ENCODE results near the gene MAML2.

Gene MAML2

DNA sequence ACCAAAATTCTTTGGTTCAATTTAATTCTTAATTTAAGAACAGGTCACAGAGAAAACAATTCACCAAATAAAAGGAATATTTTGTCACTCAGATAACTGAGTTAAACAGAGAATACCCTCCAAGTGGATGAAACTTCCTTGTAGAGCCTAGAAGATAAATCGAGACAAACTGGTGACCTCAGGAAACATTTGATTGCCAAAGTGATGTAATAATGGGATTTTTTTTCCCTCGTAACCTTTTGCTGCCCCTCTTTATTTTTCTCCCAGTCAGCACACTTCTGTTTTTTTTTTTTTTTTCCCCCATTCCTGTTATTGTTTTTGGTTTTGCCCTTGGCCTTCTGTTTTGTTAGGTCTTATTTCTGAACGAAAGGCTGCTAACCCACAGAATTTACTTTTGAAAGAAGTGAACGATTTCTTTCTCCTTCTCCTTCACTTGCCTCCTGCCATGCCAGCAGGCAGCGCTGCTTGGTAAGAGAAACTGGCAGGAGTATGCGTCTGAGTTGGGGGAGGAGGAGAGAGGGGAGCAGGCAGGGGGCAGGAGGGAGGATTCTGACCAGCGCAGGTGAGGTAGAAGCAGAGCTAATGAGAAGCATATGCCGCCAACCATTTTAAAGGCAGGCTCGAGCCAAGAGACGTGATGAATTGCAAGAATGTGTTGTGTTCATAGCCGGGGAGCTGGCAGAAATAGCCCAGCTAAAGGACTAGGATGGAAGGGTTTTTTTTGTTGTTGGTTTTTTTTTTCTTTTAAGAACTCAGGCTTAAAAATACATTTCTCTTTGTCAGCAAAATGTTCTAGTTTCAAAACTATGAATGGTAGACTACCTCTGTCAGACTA lies 297.2 kb downstream of the MAML2 start:
- H3K4me3 ChIP-seq (ENCODE audit: low read depth, low read length) = 0 out of 2 replicates have a peak overlapping the region, but pooled peaks have one; percentile 10
- TF ChIP-seq, protein P1, sequence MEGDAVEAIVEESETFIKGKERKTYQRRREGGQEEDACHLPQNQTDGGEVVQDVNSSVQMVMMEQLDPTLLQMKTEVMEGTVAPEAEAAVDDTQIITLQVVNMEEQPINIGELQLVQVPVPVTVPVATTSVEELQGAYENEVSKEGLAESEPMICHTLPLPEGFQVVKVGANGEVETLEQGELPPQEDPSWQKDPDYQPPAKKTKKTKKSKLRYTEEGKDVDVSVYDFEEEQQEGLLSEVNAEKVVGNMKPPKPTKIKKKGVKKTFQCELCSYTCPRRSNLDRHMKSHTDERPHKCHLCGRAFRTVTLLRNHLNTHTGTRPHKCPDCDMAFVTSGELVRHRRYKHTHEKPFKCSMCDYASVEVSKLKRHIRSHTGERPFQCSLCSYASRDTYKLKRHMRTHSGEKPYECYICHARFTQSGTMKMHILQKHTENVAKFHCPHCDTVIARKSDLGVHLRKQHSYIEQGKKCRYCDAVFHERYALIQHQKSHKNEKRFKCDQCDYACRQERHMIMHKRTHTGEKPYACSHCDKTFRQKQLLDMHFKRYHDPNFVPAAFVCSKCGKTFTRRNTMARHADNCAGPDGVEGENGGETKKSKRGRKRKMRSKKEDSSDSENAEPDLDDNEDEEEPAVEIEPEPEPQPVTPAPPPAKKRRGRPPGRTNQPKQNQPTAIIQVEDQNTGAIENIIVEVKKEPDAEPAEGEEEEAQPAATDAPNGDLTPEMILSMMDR (IDR thresholded peaks at IDR 0.05; ENCODE audit: low read depth, low read length) = 0 out of 2 replicates have a peak, but pooled peaks have one; percentile 16

DNA sequence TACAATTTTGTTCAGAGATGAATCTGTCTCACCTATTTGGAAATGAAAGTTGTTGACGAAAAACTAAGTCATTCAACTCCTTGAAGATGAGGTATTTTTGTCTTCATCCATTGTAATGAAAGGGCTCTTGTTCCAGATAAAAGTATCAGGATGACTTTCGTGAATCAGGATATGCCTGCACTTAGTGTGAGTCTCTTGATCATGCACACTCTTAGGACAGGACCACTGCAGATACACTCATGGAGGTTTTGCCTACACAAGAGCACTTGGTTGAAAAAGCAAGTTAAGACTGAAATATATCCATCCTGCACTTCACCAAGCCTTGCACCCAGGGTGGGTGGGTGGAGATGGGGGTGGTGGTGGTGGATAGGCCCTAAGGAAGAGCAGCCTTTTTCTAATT lies 298.2 kb downstream of the MAML2 start:
- H3K4me3 ChIP-seq (ENCODE audit: low read depth, low read length) = no peak overlapping the region
- TF ChIP-seq, protein P1 (IDR thresholded peaks at IDR 0.05; ENCODE audit: low read depth, low read length) = no peak

DNA sequence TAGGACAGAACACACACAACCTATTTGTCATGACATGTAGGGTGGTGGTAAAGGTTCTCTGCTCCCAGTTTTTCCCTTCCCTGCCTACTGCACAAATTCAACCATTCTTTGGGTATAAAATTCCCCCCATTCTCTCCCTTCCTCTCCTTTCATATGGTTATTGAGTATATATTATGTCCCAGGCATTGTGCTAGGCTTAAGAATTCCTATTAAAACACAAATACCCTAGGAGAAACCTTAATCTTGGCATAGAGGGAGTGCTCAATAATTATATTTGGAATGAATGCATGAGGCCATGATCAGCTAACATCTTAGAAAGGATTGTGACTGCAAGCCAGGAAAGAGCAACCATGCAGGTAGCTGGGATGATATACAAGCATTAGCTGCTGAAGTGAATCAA lies 298.7 kb downstream of the MAML2 start:
- no peak overlapping the region for H3K4me3 ChIP-seq (ENCODE audit: low read depth, low read length)
- TF ChIP-seq, protein P1 (IDR thresholded peaks at IDR 0.05; ENCODE audit: low read depth, low read length) = no peak

DNA sequence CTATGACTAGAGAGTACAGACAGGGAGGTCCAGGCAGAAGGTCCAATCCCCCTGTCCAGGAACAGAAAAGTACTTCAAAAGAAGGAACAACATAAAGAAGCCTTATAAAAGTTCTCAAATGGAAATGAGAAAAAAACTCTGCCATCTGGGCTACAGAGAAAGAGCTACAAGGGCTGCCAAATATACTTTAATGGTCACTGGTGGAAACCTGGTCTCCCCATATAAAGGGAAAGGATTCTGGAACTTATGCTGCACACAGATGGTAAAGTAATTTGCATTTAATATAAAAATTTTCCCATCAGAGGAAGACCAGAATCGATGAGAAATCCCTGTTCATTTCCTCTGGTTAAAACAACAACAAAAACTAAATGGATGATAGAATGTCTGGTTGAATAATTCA lies 299.7 kb downstream of the MAML2 start:
- no peak overlapping the region for H3K4me3 ChIP-seq (ENCODE audit: low read depth, low read length)
- TF ChIP-seq, protein P1 (IDR thresholded peaks at IDR 0.05; ENCODE audit: low read depth, low read length) = no peak

DNA sequence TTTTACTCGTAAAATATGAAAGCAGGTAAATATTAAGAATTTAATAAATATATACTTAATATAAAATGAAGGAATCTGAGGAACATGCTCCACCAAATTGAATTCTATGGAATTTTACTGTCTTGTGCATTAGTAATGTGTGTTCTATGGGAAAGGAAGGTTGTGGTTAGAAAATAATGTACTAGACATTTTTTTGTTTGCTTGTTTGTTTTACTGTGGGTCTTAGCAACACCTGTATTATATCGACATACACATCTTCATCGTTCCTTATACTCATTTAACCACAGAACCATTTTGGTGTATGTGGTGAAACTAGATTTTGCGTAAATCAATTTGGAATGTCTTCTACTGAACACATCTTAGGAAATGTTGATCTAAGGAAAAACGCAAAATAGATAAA lies 304.9 kb downstream of the MAML2 start:
- TF ChIP-seq, protein P1 (IDR thresholded peaks at IDR 0.05; ENCODE audit: low read depth, low read length) = no peak
- no peak overlapping the region for H3K4me3 ChIP-seq (ENCODE audit: low read depth, low read length)

DNA sequence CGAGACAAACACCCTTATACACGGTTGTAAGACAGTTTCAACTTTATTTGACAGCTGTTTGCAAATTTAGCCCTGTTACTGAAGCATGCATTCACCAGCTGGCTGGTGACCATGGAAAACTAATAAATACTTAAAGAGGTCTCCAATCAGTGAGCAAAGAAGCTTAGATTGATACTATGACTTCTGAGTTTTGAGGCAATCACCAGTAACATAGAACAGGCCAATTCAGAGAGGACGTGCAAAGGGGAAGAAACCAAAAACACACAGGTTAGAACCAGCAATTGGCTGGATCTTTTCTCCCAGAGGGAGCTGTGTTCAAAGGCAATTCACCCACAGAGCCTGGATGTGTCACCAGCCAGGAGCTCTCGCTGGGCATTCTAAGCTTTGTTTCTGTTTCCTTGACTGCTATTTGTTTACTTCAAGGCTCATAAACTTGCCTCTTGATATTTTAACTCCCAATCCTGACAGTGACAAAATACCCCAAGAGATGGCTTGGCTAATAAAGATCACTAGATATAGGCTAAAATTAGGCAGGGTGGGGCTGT lies 305.5 kb downstream of the MAML2 start:
- H3K4me3 ChIP-seq (ENCODE audit: low read depth, low read length) = no peak overlapping the region
- TF ChIP-seq, protein P1 (IDR thresholded peaks at IDR 0.05; ENCODE audit: low read depth, low read length) = no peak

DNA sequence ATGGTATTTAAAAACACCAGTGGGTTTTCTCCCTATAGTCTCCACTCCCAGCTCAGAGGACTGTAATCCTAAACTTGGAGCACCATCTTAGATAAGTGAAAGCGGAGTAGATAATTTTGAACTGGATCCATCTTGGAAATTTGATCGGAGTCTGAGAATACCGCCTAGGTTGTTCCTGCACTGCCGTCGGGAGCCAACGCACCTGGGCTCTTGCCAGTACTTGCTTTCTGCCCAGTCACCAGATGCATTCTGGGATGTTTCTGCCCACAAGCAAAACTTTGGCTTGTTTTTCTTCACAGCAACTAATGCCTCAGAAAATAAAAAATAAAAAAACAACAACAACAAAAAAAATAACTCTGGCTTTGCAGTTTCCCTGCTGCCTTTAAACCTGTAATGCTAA lies 306.1 kb downstream of the MAML2 start:
- no peak overlapping the region for H3K4me3 ChIP-seq (ENCODE audit: low read depth, low read length)
- TF ChIP-seq, protein P1 (IDR thresholded peaks at IDR 0.05; ENCODE audit: low read depth, low read length) = no peak

All from WI38 (cell line).